Measurements from ENCODE around the gene LGALS3BP.
A peak's percentile ranks its signal among the peaks of the same experiment; 100 is the strongest.

The LGALS3BP gene

DNA sequence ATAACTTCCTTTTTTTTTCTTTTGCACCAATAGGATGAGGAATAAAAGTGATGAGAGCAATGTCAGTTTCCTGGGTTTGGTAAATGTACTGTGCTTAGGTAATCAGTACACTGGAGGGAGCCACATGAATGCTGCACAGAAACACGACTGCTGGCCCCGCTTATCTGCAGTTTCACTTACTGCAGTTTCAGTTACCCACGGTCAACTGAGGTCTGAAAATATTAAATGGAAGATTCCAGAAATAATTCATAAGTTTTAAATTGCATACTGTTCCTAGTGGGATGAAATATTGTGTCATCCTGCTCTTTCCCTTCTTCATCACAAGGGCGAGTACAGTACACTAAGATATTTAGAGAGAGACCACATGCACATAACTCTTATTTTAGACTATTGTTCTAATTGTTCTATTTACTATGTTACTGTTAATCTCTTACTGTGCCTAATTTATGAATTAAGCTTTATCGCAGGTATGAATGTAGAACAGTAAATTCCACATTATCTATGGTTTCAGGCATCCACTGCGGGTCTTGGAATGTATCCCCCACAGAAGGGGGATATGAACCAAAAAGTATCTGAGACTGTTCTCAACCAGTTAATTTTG is 6.4 kb upstream of the LGALS3BP start:
- peak overlapping the region; percentile 53 for H3K4me3 ChIP-seq (ENCODE audit: low read depth, low read length)
- TF ChIP-seq, protein P1, sequence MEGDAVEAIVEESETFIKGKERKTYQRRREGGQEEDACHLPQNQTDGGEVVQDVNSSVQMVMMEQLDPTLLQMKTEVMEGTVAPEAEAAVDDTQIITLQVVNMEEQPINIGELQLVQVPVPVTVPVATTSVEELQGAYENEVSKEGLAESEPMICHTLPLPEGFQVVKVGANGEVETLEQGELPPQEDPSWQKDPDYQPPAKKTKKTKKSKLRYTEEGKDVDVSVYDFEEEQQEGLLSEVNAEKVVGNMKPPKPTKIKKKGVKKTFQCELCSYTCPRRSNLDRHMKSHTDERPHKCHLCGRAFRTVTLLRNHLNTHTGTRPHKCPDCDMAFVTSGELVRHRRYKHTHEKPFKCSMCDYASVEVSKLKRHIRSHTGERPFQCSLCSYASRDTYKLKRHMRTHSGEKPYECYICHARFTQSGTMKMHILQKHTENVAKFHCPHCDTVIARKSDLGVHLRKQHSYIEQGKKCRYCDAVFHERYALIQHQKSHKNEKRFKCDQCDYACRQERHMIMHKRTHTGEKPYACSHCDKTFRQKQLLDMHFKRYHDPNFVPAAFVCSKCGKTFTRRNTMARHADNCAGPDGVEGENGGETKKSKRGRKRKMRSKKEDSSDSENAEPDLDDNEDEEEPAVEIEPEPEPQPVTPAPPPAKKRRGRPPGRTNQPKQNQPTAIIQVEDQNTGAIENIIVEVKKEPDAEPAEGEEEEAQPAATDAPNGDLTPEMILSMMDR (conservative IDR thresholded peaks at IDR 0.05; ENCODE audit: low read depth, low read length): peak; percentile 63

DNA sequence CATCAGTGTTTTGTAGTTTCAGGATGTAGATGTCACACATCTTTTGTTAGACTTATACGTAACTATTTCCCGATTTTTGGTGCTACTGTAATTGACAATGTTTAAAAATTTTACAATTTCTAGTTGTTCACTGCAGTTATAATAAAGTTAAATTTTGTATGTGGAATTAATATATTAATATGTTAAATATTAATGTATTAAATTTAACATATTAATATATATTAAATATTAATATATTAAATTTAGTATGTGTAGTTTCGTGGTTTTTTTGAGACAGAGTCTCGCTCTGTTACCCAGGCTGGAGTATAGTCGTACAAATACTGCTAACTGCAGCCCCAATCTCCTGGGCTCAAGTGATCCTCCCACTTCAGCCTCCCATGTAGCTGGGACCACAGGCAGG is 5.7 kb upstream of the LGALS3BP start:
- H3K4me3 ChIP-seq (ENCODE audit: low read depth, low read length): no peak overlapping the region
- no peak for DNase-seq (ENCODE audit: low read depth)
- TF ChIP-seq, protein P1 (conservative IDR thresholded peaks at IDR 0.05; ENCODE audit: low read depth, low read length): no peak

More for the DNA sequence above, 6.4 kb upstream of the LGALS3BP start:
- DNase-seq (ENCODE audit: low read depth): peak; percentile 88

DNA sequence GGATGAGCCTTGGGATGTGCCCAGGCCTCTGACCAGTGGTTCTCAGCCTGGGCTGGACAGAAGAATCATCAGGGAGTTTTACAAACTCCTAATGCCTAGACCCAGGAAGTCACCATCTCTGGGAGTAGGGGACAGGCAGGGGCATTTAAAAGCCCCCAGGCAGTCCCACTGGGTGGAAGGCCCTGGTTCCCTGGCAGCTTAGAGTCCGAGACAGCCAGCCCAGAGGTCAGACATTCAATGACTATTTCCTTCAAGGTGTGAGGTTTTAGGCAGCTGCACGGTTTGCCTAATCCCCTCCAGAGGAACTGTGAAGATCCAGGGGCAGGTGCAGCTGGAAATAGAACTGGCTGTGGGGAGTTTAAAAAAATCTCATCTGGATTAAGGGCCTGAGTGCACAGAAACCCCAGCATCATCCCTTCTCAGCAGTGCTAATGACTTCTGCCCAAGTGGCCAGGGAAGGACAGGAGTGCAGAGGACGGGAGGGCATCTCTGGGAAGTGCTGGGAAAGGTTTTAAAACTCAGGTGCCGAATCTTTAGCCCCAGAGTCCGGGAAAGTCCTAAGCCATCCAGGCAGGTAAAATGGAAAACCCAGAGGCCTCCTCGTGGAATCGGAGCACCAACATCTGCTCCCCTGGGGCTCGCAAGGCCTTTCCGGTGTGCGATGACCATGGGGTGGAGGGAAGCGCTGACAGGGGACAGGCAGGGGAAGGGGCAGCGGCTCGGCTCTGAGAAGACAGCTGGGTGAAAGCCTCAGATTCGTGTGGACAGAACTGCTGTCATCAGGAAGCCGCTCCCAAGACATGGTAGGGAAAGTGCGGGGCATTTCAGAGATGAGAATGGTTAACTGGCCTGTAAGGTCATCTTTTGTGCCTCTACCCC is 1.5 kb upstream of the LGALS3BP start:
- DNase-seq (ENCODE audit: low read depth): no peak
- no peak overlapping the region for H3K4me3 ChIP-seq (ENCODE audit: low read depth, low read length)
- TF ChIP-seq, protein P1 (conservative IDR thresholded peaks at IDR 0.05; ENCODE audit: low read depth, low read length): no peak

DNA sequence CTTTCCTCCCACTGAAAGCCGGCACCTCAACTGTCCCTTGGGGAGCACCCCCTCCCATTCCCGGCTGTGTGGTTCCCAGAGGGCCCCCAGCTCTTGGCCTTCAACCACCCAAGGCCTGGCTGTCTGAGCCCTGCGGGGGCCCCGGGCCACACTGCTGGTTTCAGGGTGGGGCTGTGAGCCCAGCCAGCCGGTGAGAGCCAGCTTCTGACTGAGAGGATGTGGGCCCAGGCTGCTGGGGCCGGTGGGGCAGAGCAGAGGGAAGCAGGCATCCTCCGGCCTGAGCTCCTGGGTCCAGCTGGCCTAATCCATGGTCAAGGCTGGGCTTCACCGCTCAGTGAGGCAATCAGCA is 875 bp upstream of the LGALS3BP start:
- TF ChIP-seq, protein P1 (conservative IDR thresholded peaks at IDR 0.05; ENCODE audit: low read depth, low read length): no peak
- no peak for DNase-seq (ENCODE audit: low read depth)
- H3K4me3 ChIP-seq (ENCODE audit: low read depth, low read length): no peak overlapping the region

DNA sequence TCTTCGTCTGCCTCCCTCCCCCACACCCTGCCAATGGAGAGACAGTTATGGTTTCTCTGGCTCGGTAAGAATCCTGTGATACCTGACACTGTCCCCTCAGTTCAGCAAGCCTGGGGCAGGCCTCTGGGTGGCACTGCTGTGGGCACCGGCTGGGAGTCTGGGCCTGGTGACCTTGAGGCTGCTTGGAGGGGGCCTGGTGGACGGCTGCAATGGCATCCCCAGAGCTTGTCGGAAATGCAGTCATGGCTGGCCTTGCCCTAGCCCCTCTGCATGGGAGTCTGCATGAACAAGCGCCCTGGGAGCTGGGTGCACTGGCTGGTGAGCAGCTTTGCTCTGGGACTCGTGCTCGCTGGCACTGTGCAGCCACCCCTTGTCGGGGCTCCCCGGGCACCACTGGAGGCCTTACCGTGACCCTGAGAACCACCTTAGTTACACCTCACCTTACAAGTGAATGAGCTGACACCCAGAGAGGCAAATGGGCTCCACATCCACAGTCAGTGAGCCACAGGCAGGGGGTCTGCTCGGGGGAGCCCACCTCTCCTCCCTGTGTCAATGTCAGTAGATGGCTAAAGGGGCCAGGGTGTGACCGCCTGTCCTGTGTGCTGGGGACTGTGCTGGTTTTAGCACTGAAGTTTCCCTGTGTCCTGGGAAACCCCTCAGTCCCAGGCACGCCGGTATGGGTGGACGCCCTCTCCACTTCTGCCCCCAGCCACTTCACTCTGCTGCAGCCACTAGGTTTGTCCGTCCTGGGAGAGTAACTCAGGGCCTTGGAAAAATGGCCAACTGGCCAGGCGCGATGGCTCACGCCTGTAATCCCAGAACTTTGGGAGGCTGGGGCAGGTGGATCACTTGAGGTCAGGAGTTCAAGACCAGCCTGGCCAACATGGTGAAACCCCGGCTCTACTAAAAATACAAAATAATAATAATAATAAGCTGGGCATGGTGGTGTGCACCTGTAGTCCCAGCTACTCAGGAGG is 1.4 kb downstream of the LGALS3BP start:
- TF ChIP-seq, protein P1 (conservative IDR thresholded peaks at IDR 0.05; ENCODE audit: low read depth, low read length): peak; percentile 6
- H3K4me3 ChIP-seq (ENCODE audit: low read depth, low read length): peak overlapping the region; percentile 11
- DNase-seq (ENCODE audit: low read depth): no peak

DNA sequence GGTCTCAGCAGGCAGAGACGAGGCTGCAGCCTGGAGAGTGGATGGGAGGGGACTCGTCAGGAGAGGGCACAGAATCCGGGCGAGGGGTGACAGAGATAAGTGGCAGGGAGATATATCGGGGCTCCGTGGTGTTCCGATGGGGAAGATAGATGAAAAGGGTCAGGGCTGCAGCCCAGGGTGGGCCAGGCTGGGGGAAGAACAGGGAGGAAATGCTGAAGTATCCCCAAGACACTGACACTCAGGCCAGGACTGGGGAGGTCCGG is 2.1 kb downstream of the LGALS3BP start:
- DNase-seq (ENCODE audit: low read depth): no peak
- no peak overlapping the region for H3K4me3 ChIP-seq (ENCODE audit: low read depth, low read length)
- TF ChIP-seq, protein P1 (conservative IDR thresholded peaks at IDR 0.05; ENCODE audit: low read depth, low read length): no peak
